SK-N-SH treated with all-trans-retinoic acid at 6 μM for 48 hours (cell line): Measurements from ENCODE around the gene GOLT1B.

Experiments
- TF ChIP-seq, protein P1 (sequence below): fragments of 250-450 bp; sonication (Bioruptor Pico); IDR thresholded peaks from 2 replicates; pipeline ENCODE4 v1.5.1; 2020; ENCODE audit warnings: low read depth, mild to moderate bottlenecking, moderate library complexity
- TF ChIP-seq, protein P2 (sequence below): fragments of 250-450 bp; sonication (Bioruptor Pico); IDR thresholded peaks from 2 replicates; pipeline ENCODE4 v1.8.0; 2020; ENCODE audit warnings: mild to moderate bottlenecking, moderate library complexity, borderline replicate concordance

- TF ChIP-seq, protein P1, sequence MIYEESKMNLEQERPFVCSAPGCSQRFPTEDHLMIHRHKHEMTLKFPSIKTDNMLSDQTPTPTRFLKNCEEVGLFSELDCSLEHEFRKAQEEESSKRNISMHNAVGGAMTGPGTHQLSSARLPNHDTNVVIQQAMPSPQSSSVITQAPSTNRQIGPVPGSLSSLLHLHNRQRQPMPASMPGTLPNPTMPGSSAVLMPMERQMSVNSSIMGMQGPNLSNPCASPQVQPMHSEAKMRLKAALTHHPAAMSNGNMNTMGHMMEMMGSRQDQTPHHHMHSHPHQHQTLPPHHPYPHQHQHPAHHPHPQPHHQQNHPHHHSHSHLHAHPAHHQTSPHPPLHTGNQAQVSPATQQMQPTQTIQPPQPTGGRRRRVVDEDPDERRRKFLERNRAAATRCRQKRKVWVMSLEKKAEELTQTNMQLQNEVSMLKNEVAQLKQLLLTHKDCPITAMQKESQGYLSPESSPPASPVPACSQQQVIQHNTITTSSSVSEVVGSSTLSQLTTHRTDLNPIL = no peak
- TF ChIP-seq, protein P2, sequence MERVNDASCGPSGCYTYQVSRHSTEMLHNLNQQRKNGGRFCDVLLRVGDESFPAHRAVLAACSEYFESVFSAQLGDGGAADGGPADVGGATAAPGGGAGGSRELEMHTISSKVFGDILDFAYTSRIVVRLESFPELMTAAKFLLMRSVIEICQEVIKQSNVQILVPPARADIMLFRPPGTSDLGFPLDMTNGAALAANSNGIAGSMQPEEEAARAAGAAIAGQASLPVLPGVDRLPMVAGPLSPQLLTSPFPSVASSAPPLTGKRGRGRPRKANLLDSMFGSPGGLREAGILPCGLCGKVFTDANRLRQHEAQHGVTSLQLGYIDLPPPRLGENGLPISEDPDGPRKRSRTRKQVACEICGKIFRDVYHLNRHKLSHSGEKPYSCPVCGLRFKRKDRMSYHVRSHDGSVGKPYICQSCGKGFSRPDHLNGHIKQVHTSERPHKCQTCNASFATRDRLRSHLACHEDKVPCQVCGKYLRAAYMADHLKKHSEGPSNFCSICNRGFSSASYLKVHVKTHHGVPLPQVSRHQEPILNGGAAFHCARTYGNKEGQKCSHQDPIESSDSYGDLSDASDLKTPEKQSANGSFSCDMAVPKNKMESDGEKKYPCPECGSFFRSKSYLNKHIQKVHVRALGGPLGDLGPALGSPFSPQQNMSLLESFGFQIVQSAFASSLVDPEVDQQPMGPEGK = no peak
These were observed 48.2 kb upstream of the GOLT1B start for GRCh38 chr12:21453312-21453852.
